Ishikawa (cell line): Measurements from ENCODE around the gene CHMP6.

ENCODE experiments used
- CEBPB ChIP-seq: IDR thresholded peaks from 2 replicates; pipeline ENCODE4 v1.6.1; 2012
- CREB1 ChIP-seq: IDR thresholded peaks from 2 replicates; pipeline ENCODE4 v1.6.1; 2012; ENCODE audit warnings: low read depth
- EGR1 ChIP-seq: IDR thresholded peaks from 2 replicates; pipeline ENCODE4 v1.6.1; 2012
- EP300 ChIP-seq: IDR thresholded peaks from 2 replicates; pipeline ENCODE4 v1.6.1; 2012; ENCODE audit warnings: borderline replicate concordance
- FOXM1 ChIP-seq: IDR thresholded peaks from 2 replicates; pipeline ENCODE4 v1.6.1; 2012; ENCODE audit warnings: low read depth, borderline replicate concordance
- MAX ChIP-seq: IDR thresholded peaks from 2 replicates; pipeline ENCODE4 v1.6.1; 2012
- NFIC ChIP-seq: IDR thresholded peaks from 2 replicates; pipeline ENCODE4 v1.6.1; 2012
- RAD21 ChIP-seq: IDR thresholded peaks from 2 replicates; pipeline ENCODE4 v1.6.1; 2012; ENCODE audit warnings: low read depth
- REST ChIP-seq: IDR thresholded peaks from 2 replicates; pipeline ENCODE4 v1.6.1; 2012; ENCODE audit warnings: low read depth, mild to moderate bottlenecking
- TAF1 ChIP-seq: IDR thresholded peaks from 2 replicates; pipeline ENCODE4 v1.6.1; 2012; ENCODE audit warnings: low read depth, mild to moderate bottlenecking
- TCF12 ChIP-seq: IDR thresholded peaks from 2 replicates; pipeline ENCODE4 v1.6.1; 2012; ENCODE audit warnings: low read depth
- TEAD4 ChIP-seq: IDR thresholded peaks from 2 replicates; pipeline ENCODE4 v1.6.1; 2012
- USF1 ChIP-seq: IDR thresholded peaks from 2 replicates; pipeline ENCODE4 v1.6.1; 2012
- YY1 ChIP-seq: IDR thresholded peaks from 2 replicates; pipeline ENCODE4 v1.6.1; 2012; ENCODE audit warnings: low read depth
- ZBTB7A ChIP-seq: IDR thresholded peaks from 2 replicates; pipeline ENCODE4 v1.6.1; 2012; ENCODE audit warnings: low read depth

Gene CHMP6

GRCh38 chr17:80978499-80979497 lies 12.8 kb upstream of the CHMP6 start:
- no peak for TF ChIP-seq MAX
- TF ChIP-seq EGR1, result no peak
- no peak for TF ChIP-seq TCF12
- no peak for TF ChIP-seq RAD21
- TF ChIP-seq CEBPB, result no peak
- no peak for TF ChIP-seq YY1

GRCh38 chr17:80979547-80980378 lies 11.9 kb upstream of the CHMP6 start:
- TF ChIP-seq EGR1 (no peak), RAD21 (no peak), REST (no peak), CREB1 (no peak), YY1 (no peak), NFIC (no peak), TCF12 (no peak), TAF1 (no peak), TEAD4 (no peak), EP300 (no peak), USF1 (no peak), FOXM1 (no peak), ZBTB7A (no peak), CEBPB (no peak), MAX (no peak)

GRCh38 chr17:80980397-80981061 lies 11.1 kb upstream of the CHMP6 start:
- TF ChIP-seq CREB1 (no peak), YY1 (no peak), FOXM1 (no peak), TEAD4 (no peak), EP300 (no peak), EGR1 (no peak), RAD21 (no peak), REST (no peak), TCF12 (no peak), MAX (no peak), ZBTB7A (no peak), CEBPB (no peak), TAF1 (no peak), USF1 (no peak), NFIC (no peak)

- TF ChIP-seq ZBTB7A, result peak; percentile 97
- no peak for TF ChIP-seq TEAD4
- no peak for TF ChIP-seq USF1
- no peak for TF ChIP-seq YY1
- no peak for TF ChIP-seq REST
- TF ChIP-seq RAD21, result peak; percentile 76
Measured at GRCh38 chr17:80981062-80981902, 10.4 kb upstream of the CHMP6 start.
